HEK293T (cell line): ENCODE data around the gene IQGAP3.

Source experiments
- CTCF ChIA-PET: fragments of 350-600 bp; formaldehyde crosslinking; extraction: SDS; loops from one replicate; lab custom pipeline; 2021; ENCODE audit warnings: antibody characterized with exemption, inconsistent platforms; lab: Yijun Ruan, JAX
- POLR2A ChIA-PET: fragments of 350-600 bp; formaldehyde crosslinking; extraction: SDS; loops from one replicate; lab custom pipeline; 2020; ENCODE audit warnings: antibody characterized with exemption, inconsistent platforms; lab: Yijun Ruan, JAX
- DNase-seq: peaks from one replicate; pipeline ENCODE4 v3.0.0; 2012; ENCODE audit warnings: mixed read lengths; ENCODE audit errors: extremely low spot score
- ARNT ChIP-seq: fragments of 450-650 bp; IDR thresholded peaks from 2 replicates; pipeline ENCODE4 v1.6.1; 2017; ENCODE audit warnings: mild to moderate bottlenecking
- BHLHE40 ChIP-seq: fragments of 450-650 bp; IDR thresholded peaks from 2 replicates; pipeline ENCODE4 v1.6.1; 2016; ENCODE audit warnings: mild to moderate bottlenecking, moderate library complexity, borderline replicate concordance
- CTBP1 ChIP-seq: fragments of 450-650 bp; IDR thresholded peaks from 2 replicates; pipeline ENCODE4 v1.6.1; 2016; ENCODE audit warnings: borderline replicate concordance
- ELF4 ChIP-seq: fragments of 450-650 bp; IDR thresholded peaks from 2 replicates; pipeline ENCODE4 v1.6.1; 2017; ENCODE audit warnings: antibody characterized with exemption
- FOXA1 ChIP-seq: fragments of 450-650 bp; IDR thresholded peaks from 2 replicates; pipeline ENCODE4 v1.6.1; 2016; ENCODE audit warnings: mild to moderate bottlenecking
- FOXK2 ChIP-seq: fragments of 450-650 bp; IDR thresholded peaks from 2 replicates; pipeline ENCODE4 v1.6.1; 2016; ENCODE audit warnings: mild to moderate bottlenecking
- FOXM1 ChIP-seq: fragments of 450-650 bp; IDR thresholded peaks from 2 replicates; pipeline ENCODE4 v1.6.1; 2017; ENCODE audit warnings: mild to moderate bottlenecking, borderline replicate concordance
- HDGF ChIP-seq: fragments of 450-650 bp; IDR thresholded peaks from 2 replicates; pipeline ENCODE4 v1.6.1; 2017; ENCODE audit warnings: antibody characterized with exemption, borderline replicate concordance
- L3MBTL2 ChIP-seq: fragments of 450-650 bp; conservative IDR thresholded peaks from 2 replicates; pipeline ENCODE4 v1.6.1; 2016; ENCODE audit warnings: mild to moderate bottlenecking
- LEF1 ChIP-seq: fragments of 450-650 bp; IDR thresholded peaks from 2 replicates; pipeline ENCODE4 v1.6.1; 2017; ENCODE audit warnings: mild to moderate bottlenecking, borderline replicate concordance
- NFRKB ChIP-seq: fragments of 450-650 bp; IDR thresholded peaks from 2 replicates; pipeline ENCODE4 v1.6.1; 2016; ENCODE audit warnings: mild to moderate bottlenecking, moderate library complexity
- PKNOX1 ChIP-seq: fragments of 450-650 bp; IDR thresholded peaks from 2 replicates; pipeline ENCODE4 v1.6.1; 2016
- SP1 ChIP-seq: fragments of 450-650 bp; IDR thresholded peaks from 2 replicates; pipeline ENCODE4 v1.6.1; 2017
- SUZ12 ChIP-seq: fragments of 450-650 bp; IDR thresholded peaks from 2 replicates; pipeline ENCODE4 v1.6.1; 2016; ENCODE audit warnings: mild to moderate bottlenecking
- TARDBP ChIP-seq: fragments of 450-650 bp; IDR thresholded peaks from 2 replicates; pipeline ENCODE4 v1.6.1; 2016
- ZNF384 ChIP-seq: fragments of 450-650 bp; IDR thresholded peaks from 2 replicates; pipeline ENCODE4 v1.6.1; 2016

The IQGAP3 gene

GRCh38 chr1:156502391-156502893, 69.9 kb downstream of the IQGAP3 start:
- POLR2A ChIA-PET: interaction anchor here (0.7 to 6.8 kb wide), 8 partner anchors 12 to 219 kb away, joined by 3 to 64 read pairs (median 6); partner anchors contain the start of genes GLMP, NAXE and SMG5
- no peak for DNase-seq
- TF ChIP-seq LEF1 (no peak), PKNOX1 (no peak)
- CTCF ChIA-PET: interaction anchor here (1.5 to 2.4 kb wide), 3 partner anchors 12 to 45 kb away, joined by 6 to 17 read pairs (median 9); no protein-coding TSS in a partner anchor

GRCh38 chr1:156500793-156501506, 71.4 kb downstream of the IQGAP3 start:
- ChIA-PET CTCF (interaction anchor here (0.6 to 2.4 kb wide), 10 partner anchors 15 to 301 kb away, joined by 3 to 17 read pairs (median 3); partner anchors contain the start of gene NAXE), POLR2A (interaction anchor here (0.6 to 6.8 kb wide), 28 partner anchors 9 to 288 kb away, joined by 3 to 64 read pairs (median 4); partner anchors contain the start of genes ISG20L2, METTL25B, NAXE and PMF1)
- DNase-seq: peak; percentile 99
- TF ChIP-seq BHLHE40 (no peak), SP1 (no peak), NFRKB (no peak), ELF4 (no peak), FOXM1 (peak; percentile 78), TARDBP (no peak), L3MBTL2 (peak; percentile 98), SUZ12 (no peak), FOXA1 (no peak), CTBP1 (no peak), LEF1 (no peak), ZNF384 (no peak), ARNT (peak; percentile 46; the same call in 1 of the 2 replicates), FOXK2 (no peak), PKNOX1 (peak; percentile 98), HDGF (no peak)

- ChIA-PET CTCF (interaction anchor here (0.6 to 2.4 kb wide), 4 partner anchors 16 to 115 kb away, joined by 3 to 17 read pairs (median 5); no protein-coding TSS in a partner anchor), POLR2A (interaction anchor here (0.6 to 6.8 kb wide), 21 partner anchors 10 to 288 kb away, joined by 3 to 64 read pairs (median 5); partner anchors contain the start of genes NAXE, PMF1 and PRCC)
- TF ChIP-seq LEF1 (0 out of 2 replicates have a peak, but pooled peaks have one; percentile 5), L3MBTL2 (no peak), FOXM1 (peak; percentile 53; the same call in 1 of the 2 replicates)
These were observed 71.9 kb downstream of the IQGAP3 start, which contains the start of gene MEF2D for GRCh38 chr1:156500543-156500792. MEF2D (minus strand) TSS chr1:156500775; CDS start chr1:156483292, 17,483 bp downstream.

GRCh38 chr1:156499842-156500542, 72.4 kb downstream of the IQGAP3 start:
- ChIA-PET CTCF (interaction anchor here (0.6 to 2.4 kb wide), 2 partner anchors 17 to 19 kb away, joined by 3 to 17 read pairs; no protein-coding TSS in a partner anchor), POLR2A (interaction anchor here (0.7 to 6.8 kb wide), 17 partner anchors 9 to 125 kb away, joined by 3 to 64 read pairs (median 6); partner anchors contain the start of gene NAXE)
- TF ChIP-seq PKNOX1: peak; percentile 81
- no peak for TF ChIP-seq FOXA1
- no peak for TF ChIP-seq SUZ12
- no peak for TF ChIP-seq CTBP1
- no peak for TF ChIP-seq TARDBP
- TF ChIP-seq SP1: no peak
- TF ChIP-seq L3MBTL2: peak; percentile 36
- TF ChIP-seq NFRKB: no peak
- no peak for TF ChIP-seq BHLHE40
- no peak for TF ChIP-seq ZNF384
- TF ChIP-seq ARNT: no peak
- TF ChIP-seq FOXK2: no peak
- no peak for TF ChIP-seq HDGF
- TF ChIP-seq ELF4: no peak
- TF ChIP-seq LEF1: 0 out of 2 replicates have a peak, but pooled peaks have one; percentile 60
- TF ChIP-seq FOXM1: no peak
- peak; percentile 56 for DNase-seq

More at GRCh38 chr1:156500543-156500792, 71.9 kb downstream of the IQGAP3 start, which contains the start of gene MEF2D:
- no peak for DNase-seq

GRCh38 chr1:156499194-156499841, 73.0 kb downstream of the IQGAP3 start:
- no peak for DNase-seq
- ChIA-PET POLR2A (interaction anchor here (1.1 to 6.8 kb wide), 4 partner anchors 8 to 92 kb away, joined by 4 to 64 read pairs (median 34); partner anchors contain the start of gene NAXE), CTCF (interaction anchor here (0.5 to 1.8 kb wide), 3 partner anchors 18 to 124 kb away, joined by 3 to 7 read pairs (median 3); no protein-coding TSS in a partner anchor)
- no peak for TF ChIP-seq FOXA1
